ENCODE data around the gene FRG2. TPM values are rescaled to one million over a fixed set of nuclear protein-coding genes. Genes with fewer than 3 reads are reported as not detected.
A peak's percentile ranks its signal among the peaks of the same experiment; 100 is the strongest.
"Not testable (repeated sequence)": the region's sequence is repeated elsewhere in the genome, so short reads cannot be mapped to it uniquely, and the experiment has no call there.

FRG2 gene
- total RNA-seq, 2 experiments from 2014 or later, result not detected

DNA sequence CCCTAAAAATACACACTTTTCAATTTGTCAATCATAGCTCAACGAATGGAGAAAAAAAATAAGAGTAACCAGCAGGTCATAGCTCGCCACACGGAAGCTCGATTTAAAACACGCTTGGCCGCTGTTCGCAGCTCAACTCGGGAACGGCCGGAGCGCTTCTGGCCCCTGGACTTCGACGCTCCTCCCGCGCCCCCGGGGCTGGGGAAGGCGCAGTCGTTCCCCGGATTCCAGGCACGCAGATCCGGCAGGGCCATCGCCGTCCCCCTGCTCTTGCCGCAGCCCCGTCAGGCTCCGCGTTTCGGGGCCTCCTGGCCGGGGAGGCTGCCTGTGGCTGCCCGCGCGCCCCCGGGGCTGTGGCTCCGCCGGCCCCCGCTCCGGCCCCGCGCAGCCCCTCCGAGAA, 13.8 kb upstream of the FRG2 start:
- H3K27me3 Mint-ChIP-seq, H3K9me3 Mint-ChIP-seq: not testable (repeated sequence)

DNA sequence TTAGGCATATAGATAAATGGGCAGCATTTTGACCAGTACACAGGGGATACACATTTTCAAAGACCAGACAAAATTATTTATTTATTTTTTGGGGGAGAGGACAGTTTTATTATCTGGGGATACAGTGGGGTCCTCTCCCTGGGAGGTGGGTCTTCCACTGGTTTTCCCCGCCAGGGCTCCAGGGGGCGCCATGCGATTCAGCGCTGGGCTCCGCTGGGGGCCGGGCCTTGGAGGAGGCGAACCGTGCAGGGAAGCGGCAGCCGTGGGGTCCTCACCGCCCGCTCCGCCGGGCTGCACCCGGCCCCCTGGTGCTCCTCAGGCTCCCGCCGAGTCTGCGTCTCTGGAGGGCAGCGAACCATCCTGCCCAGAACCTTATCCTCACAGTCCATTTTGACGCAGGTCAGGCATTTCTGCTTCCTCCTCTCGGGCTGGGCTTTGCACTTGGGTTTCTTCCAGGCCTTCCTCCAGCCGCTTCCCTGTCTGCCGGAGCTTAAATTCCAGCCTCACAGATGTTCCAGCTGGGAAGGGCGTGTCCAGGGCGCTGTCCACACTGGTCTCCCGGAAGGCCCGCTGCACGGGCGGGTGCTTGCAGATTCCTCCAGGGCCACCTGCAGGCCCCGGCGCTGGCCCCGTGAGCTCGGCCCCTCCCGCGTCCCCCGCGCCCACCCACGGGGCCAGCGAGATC, 10.8 kb upstream of the FRG2 start:
- H3K4me1 ChIP-seq (ENCODE audit: insufficient read depth, low read length); CTCF ChIA-PET; H3K4me1 Mint-ChIP-seq (ENCODE audit: low read depth); POLR2A ChIA-PET; H3K27ac Mint-ChIP-seq; H3K27me3 Mint-ChIP-seq; H3K9me3 ChIP-seq (ENCODE audit: control insufficient read depth in 1 of 2, insufficient read depth in 1 of 2, low read length in 2 of 2); H3K4me3 ChIP-seq (ENCODE audit: low read length); H3K9me3 Mint-ChIP-seq; H3K36me3 ChIP-seq (ENCODE audit: insufficient read depth, low read length); H3K27me3 ChIP-seq (ENCODE audit: control insufficient read depth in 1 of 2, insufficient read depth in 2 of 2, low read length in 2 of 2); intact Hi-C loops (cut with DNase I, micrococcal nuclease); ATAC-seq (ENCODE audit: poor library complexity); H3K36me3 Mint-ChIP-seq (ENCODE audit: low read depth); H3K27ac ChIP-seq (ENCODE audit: low read depth in 1 of 2, low read length in 2 of 2): not testable (repeated sequence)
- DNase-seq, result peak in 1 of 14 experiments; percentile 19
- H3K4me3 Mint-ChIP-seq, result peak overlapping the region; percentile 15

More for the DNA sequence above, 13.8 kb upstream of the FRG2 start:
- H3K4me1 ChIP-seq (ENCODE audit: insufficient read depth, low read length); H3K36me3 Mint-ChIP-seq (ENCODE audit: low read depth); H3K27ac ChIP-seq (ENCODE audit: low read depth in 1 of 2, low read length in 2 of 2); H3K4me1 Mint-ChIP-seq (ENCODE audit: low read depth); H3K9me3 ChIP-seq (ENCODE audit: control insufficient read depth in 1 of 2, insufficient read depth in 1 of 2, low read length in 2 of 2); H3K36me3 ChIP-seq (ENCODE audit: insufficient read depth, low read length); H3K4me3 Mint-ChIP-seq; H3K27me3 ChIP-seq (ENCODE audit: control insufficient read depth in 1 of 2, insufficient read depth in 2 of 2, low read length in 2 of 2); intact Hi-C loops (cut with DNase I, micrococcal nuclease); CTCF ChIA-PET; DNase-seq; POLR2A ChIA-PET; H3K4me3 ChIP-seq (ENCODE audit: low read length); H3K27ac Mint-ChIP-seq; ATAC-seq (ENCODE audit: poor library complexity): not testable (repeated sequence)

DNA sequence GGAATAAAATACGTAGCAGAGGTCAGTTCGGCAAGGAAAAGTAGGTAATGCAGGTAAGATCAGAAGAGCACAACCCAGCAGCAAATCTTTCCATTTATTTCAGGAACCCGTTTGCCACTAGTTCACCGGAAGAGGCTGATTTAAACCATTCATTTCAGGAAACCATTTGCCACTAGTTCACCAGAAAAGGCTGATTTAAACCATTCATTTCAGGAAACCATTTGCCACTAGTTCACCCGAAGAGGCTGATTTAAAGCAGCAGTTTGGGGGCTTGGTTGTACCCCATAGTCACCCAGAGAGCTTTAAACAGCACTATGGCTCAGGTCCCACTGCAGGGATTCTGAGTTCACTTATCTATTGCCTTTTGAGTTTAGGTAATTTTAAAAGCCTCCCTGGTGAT, 4.2 kb upstream of the FRG2 start:
- H3K27ac ChIP-seq (ENCODE audit: low read depth in 1 of 2, low read length in 2 of 2); H3K4me1 Mint-ChIP-seq (ENCODE audit: low read depth); H3K27me3 ChIP-seq (ENCODE audit: control insufficient read depth in 1 of 2, insufficient read depth in 2 of 2, low read length in 2 of 2); H3K27ac Mint-ChIP-seq; H3K4me3 ChIP-seq (ENCODE audit: low read length); H3K4me3 Mint-ChIP-seq; DNase-seq; intact Hi-C loops (cut with DNase I, micrococcal nuclease); H3K4me1 ChIP-seq (ENCODE audit: insufficient read depth, low read length); CTCF ChIA-PET; ATAC-seq (ENCODE audit: poor library complexity); H3K9me3 ChIP-seq (ENCODE audit: control insufficient read depth in 1 of 2, insufficient read depth in 1 of 2, low read length in 2 of 2); H3K9me3 Mint-ChIP-seq; POLR2A ChIA-PET; H3K27me3 Mint-ChIP-seq; H3K36me3 ChIP-seq (ENCODE audit: insufficient read depth, low read length); H3K36me3 Mint-ChIP-seq (ENCODE audit: low read depth): not testable (repeated sequence)

DNA sequence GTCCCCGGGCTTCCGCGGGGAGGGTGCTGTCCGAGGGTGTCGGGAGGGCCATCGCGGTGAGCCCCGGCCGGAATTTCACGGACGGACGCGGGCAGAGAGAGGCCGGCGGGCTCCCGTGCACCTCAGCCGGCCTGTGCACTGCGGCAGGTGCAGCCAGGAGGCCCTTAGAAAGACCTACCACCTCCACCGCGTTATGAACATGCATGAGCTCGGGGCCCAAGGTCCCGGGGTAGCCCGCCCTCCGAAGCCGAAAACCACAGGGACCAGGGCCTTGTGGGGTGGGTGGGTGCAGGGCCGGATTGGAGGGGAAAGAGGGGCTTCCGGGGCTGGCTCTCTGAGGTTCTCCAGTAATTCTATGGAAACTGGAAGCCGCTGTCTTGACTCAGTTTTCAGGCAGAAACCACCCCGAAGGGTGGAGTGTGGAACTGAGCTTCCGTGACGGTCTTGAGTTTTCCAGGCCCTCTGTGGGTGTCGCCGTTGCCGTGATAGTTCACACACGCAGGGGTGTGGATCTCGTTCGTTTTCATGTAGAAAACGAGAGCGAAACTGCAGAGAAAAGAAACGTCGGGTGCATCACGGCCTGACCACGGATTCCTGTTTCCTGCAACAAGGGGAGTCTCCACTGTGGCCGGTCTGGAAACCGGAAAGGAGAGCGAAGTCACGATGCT, 4.3 kb downstream of the FRG2 start:
- Mint-ChIP-seq H3K4me1 (ENCODE audit: low read depth) (peaks cover 30% of the 10 kb centered on the region), H3K4me3 (peak overlapping the region; percentile 84), H3K27me3 (peaks cover 41% of the 10 kb centered on the region)
- H3K9me3 Mint-ChIP-seq; H3K36me3 Mint-ChIP-seq (ENCODE audit: low read depth); H3K27ac ChIP-seq (ENCODE audit: low read depth in 1 of 2, low read length in 2 of 2); CTCF ChIA-PET; POLR2A ChIA-PET; DNase-seq; H3K27ac Mint-ChIP-seq; H3K36me3 ChIP-seq (ENCODE audit: insufficient read depth, low read length); intact Hi-C loops (cut with DNase I, micrococcal nuclease): not testable (repeated sequence)
- peaks cover 0 to 25% of the 10 kb centered on the region in 2 experiments for H3K9me3 ChIP-seq (ENCODE audit: control insufficient read depth in 1 of 2, insufficient read depth in 1 of 2, low read length in 2 of 2)
- ATAC-seq (ENCODE audit: poor library complexity), result peak; percentile 41
- H3K4me3 ChIP-seq (ENCODE audit: low read length), result peak overlapping the region; percentile 12
- peaks cover 20 to 22% of the 10 kb centered on the region in 2 experiments for H3K27me3 ChIP-seq (ENCODE audit: control insufficient read depth in 1 of 2, insufficient read depth in 2 of 2, low read length in 2 of 2)
- H3K4me1 ChIP-seq (ENCODE audit: insufficient read depth, low read length), result peaks cover 23% of the 10 kb centered on the region

DNA sequence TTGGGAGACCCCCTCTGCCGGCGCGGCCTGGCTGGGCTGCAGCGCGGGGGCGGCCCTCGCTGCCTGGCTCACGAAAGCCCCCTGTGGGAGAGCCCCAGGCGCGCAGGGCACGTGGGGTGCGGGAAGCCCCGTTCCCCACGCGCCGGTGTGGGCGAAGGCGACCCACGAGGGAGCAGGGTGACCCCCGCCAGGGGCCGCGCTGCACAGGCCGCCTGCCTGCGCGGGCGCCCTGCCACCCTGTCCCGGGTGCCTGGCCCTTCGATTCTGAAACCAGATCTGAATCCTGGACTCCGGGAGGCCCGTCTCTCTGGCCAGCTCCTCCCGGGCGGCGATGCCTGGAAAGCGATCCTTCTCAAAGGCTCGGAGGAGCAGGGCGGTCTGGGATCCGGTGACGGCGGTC, 5.1 kb downstream of the FRG2 start:
- H3K4me3 Mint-ChIP-seq; H3K9me3 Mint-ChIP-seq; CTCF ChIA-PET; H3K36me3 Mint-ChIP-seq (ENCODE audit: low read depth); POLR2A ChIA-PET; H3K36me3 ChIP-seq (ENCODE audit: insufficient read depth, low read length); ATAC-seq (ENCODE audit: poor library complexity); H3K27ac ChIP-seq (ENCODE audit: low read depth in 1 of 2, low read length in 2 of 2); H3K4me3 ChIP-seq (ENCODE audit: low read length); DNase-seq; H3K27ac Mint-ChIP-seq; intact Hi-C loops (cut with DNase I, micrococcal nuclease): not testable (repeated sequence)
- peaks cover 23% of the 10 kb centered on the region for H3K4me1 ChIP-seq (ENCODE audit: insufficient read depth, low read length)
- peaks cover 0 to 29% of the 10 kb centered on the region in 2 experiments for H3K9me3 ChIP-seq (ENCODE audit: control insufficient read depth in 1 of 2, insufficient read depth in 1 of 2, low read length in 2 of 2)
- Mint-ChIP-seq H3K4me1 (ENCODE audit: low read depth) (peaks cover 31% of the 10 kb centered on the region), H3K27me3 (peaks cover 45% of the 10 kb centered on the region)
- H3K27me3 ChIP-seq (ENCODE audit: control insufficient read depth in 1 of 2, insufficient read depth in 2 of 2, low read length in 2 of 2), result peaks cover 20 to 29% of the 10 kb centered on the region in 2 experiments

All from CD4-positive, alpha-beta T cell (primary cell).